Activated CD8-positive, alpha-beta T cell treated with anti-CD3 and anti-CD28 coated beads, Interleukin-2, amount 10 ng/mL, durations not matched to agents 7 days and 5 days (primary cell): ENCODE results near the gene IGF1R. TPM values are rescaled to one million over a fixed set of nuclear protein-coding genes. Genes with fewer than 3 reads are reported as not detected.

Experiments used
- ATAC-seq: fragments of 150-1000 bp; cut with Tn5 transposase; one replicate; pipeline ENCODE4 v1.10.0; 2021; ENCODE audit warnings: moderate library complexity
- CTCF ChIA-PET: fragments of 350-600 bp; sonication (Branson Sonifier 250); formaldehyde crosslinking; loops from one replicate; lab custom pipeline; 2021; ENCODE audit warnings: antibody characterized with exemption; lab: Charles Lee
- POLR2A ChIA-PET: fragments of 350-600 bp; sonication (Branson Sonifier 250); formaldehyde crosslinking; loops from one replicate; lab custom pipeline; 2021; ENCODE audit warnings: antibody characterized with exemption; lab: Charles Lee
- DNase-seq: peaks from one replicate; pipeline ENCODE4 v3.0.0-alpha.2; 2020
- H3K27ac Mint-ChIP-seq: one replicate; pipeline ENCODE4 v1.8.0; 2021; ENCODE audit warnings: mild to moderate bottlenecking, mixed read lengths
- H3K27me3 Mint-ChIP-seq: one replicate; pipeline ENCODE4 v1.8.0; 2021; ENCODE audit warnings: low read depth, mixed read lengths
- H3K36me3 Mint-ChIP-seq: one replicate; pipeline ENCODE4 v1.8.0; 2021; ENCODE audit warnings: low read depth, mixed read lengths
- H3K4me1 Mint-ChIP-seq: one replicate; pipeline ENCODE4 v1.8.0; 2021; ENCODE audit warnings: low read depth, mixed read lengths
- H3K4me3 Mint-ChIP-seq: one replicate; pipeline ENCODE4 v1.8.0; 2021; ENCODE audit warnings: mild to moderate bottlenecking, mixed read lengths
- H3K9me3 Mint-ChIP-seq: one replicate; pipeline ENCODE4 v1.8.0; 2022; ENCODE audit warnings: mixed read lengths; ENCODE audit not compliant: insufficient read depth
- total RNA-seq, 2 experiments: library from RNA; stranded (reverse); gene quantifications; one replicate each; pipeline ENCODE4 v1.2.3, GENCODE V29; 2021

Gene IGF1R
- total RNA-seq, 2 experiments from 2014 or later, result 9.1 to 10.6 TPM

DNA sequence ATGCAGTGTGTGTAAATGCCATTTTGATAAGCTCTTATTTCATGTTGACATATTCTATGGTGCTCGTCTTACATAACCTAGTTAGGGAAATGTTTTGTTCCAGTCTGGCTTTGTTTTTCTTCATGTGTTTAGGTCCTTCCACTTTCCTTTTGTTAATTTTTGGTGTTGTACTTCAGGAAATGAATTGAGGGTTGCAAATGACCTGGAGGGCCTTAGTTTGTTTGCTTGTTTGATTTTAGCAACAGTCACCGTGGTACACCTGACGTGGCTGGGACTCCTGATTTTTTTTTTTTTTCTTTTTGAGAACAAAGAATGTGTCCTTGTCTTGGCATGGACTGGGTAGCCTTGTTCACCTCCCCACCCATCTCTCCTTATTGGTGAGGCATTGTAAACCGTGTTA is 114.8 kb downstream of the IGF1R start:
- Mint-ChIP-seq H3K4me3 (no peak overlapping the region), H3K4me1 (no peaks in the 10 kb centered on the region), H3K27me3 (no peaks in the 10 kb centered on the region), H3K9me3 (no peaks in the 10 kb centered on the region), H3K36me3 (no peaks in the 10 kb centered on the region), H3K27ac (no peak overlapping the region)
- DNase-seq (no peak), ATAC-seq (no peak)
- ChIA-PET POLR2A (no interaction called here), CTCF (interaction anchor here (1.0 to 1.4 kb wide), 2 partner anchors 15 to 88 kb away, joined by 3 read pairs; no protein-coding TSS in a partner anchor)

DNA sequence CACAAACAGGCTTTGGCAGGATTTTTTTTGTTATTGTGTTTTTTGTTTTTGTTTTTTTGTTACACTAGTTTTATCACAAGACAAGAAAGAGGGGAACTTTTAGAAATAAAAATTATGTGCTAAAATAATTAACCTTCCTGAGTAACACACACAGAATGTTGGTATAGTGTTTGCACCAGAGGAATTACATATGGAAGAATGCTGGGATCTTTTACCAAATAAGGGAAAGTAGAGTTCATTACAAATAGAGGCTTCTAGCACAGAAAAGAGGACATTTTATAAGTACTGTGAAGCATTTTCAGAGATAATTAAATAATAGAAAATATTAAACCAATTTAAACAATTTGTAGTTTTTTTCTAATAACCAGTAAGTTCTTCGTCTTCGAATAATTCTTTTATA is 116.0 kb downstream of the IGF1R start:
- H3K9me3 Mint-ChIP-seq, result no peaks in the 10 kb centered on the region
- ATAC-seq, result no peak
- POLR2A ChIA-PET, result no interaction called here

DNA sequence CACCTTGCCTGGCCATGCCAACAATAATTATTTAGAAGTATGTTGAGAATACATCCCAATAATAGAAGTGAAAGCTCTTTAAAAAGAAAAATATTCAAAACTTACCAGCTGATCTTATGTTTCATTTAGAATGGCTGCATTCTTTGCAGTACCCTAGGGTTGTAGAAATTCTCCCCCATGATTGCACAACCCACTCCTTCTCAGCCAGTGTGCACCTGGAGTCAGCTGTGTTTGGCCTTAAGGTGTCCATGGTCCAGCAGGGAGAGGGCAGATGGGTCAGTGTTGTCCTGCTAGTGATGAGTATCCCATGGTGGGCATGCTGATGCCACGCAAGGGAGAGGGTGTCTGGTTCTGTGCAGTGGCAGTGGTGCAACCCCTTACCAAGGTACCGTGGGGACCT is 117.3 kb downstream of the IGF1R start:
- H3K4me1 Mint-ChIP-seq, result no peaks in the 10 kb centered on the region
- POLR2A ChIA-PET, result no interaction called here
- no peak overlapping the region for H3K27ac Mint-ChIP-seq
- CTCF ChIA-PET, result interaction anchor here (1.0 kb wide), 1 partner anchor 12 kb away, joined by 3 read pairs; no protein-coding TSS in a partner anchor
- H3K36me3 Mint-ChIP-seq, result no peaks in the 10 kb centered on the region
- ATAC-seq (no peak), DNase-seq (no peak)
- no peak overlapping the region for H3K4me3 Mint-ChIP-seq
- H3K9me3 Mint-ChIP-seq, result no peaks in the 10 kb centered on the region
- H3K27me3 Mint-ChIP-seq, result no peaks in the 10 kb centered on the region

More for the DNA sequence above, 116.0 kb downstream of the IGF1R start:
- Mint-ChIP-seq H3K36me3 (no peaks in the 10 kb centered on the region), H3K27ac (no peak overlapping the region), H3K4me1 (no peaks in the 10 kb centered on the region), H3K27me3 (no peaks in the 10 kb centered on the region), H3K4me3 (no peak overlapping the region)
- no peak for DNase-seq
- CTCF ChIA-PET, result interaction anchor here (1.4 kb wide), 1 partner anchor 14 kb away, joined by 3 read pairs; no protein-coding TSS in a partner anchor

DNA sequence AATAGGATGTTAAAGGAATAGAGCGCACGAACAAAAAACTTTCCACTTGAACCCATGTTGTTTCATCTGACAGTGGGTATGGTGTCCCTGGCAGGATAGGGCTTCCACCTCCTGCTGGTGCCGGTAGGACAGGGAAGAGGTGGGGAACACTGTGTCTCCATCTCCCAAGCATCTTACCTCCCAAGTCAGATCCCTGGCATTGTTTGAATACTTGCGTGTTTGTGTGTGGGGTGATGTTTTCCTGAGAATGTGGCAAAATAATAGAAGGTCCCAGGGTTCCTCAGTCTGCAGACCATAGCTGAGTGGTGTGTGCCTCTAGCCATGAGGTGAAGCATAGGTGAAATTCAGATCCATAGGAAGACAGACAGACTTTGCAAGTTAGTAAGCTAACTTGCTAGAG is 119.4 kb downstream of the IGF1R start:
- H3K4me3 Mint-ChIP-seq, result no peak overlapping the region
- H3K27me3 Mint-ChIP-seq, result no peaks in the 10 kb centered on the region
- DNase-seq (no peak), ATAC-seq (no peak)
- no peak overlapping the region for H3K27ac Mint-ChIP-seq
- no peaks in the 10 kb centered on the region for H3K9me3 Mint-ChIP-seq
- H3K4me1 Mint-ChIP-seq, result no peaks in the 10 kb centered on the region
- CTCF ChIA-PET, result no interaction called here
- no peaks in the 10 kb centered on the region for H3K36me3 Mint-ChIP-seq
- POLR2A ChIA-PET, result no interaction called here

DNA sequence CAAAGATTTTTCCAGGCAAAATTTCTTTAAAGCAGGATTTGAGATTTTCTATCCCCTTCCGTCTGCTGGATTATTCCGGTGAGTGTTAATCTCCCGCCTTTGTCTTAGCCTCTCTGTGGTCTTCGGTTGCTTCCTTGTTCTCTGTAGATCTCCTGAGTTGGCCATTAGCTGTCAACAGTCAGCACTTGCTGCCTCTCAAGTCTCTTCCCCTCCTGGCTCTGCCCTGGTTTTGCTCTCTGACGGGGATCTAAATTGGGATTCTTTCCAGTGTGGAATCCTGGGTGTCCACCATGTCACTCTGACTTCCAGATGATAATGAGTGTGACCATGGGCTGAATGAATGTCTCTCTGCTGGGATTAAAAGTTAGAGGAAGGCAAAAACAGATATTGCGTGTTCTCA is 121.5 kb downstream of the IGF1R start:
- Mint-ChIP-seq H3K36me3 (no peaks in the 10 kb centered on the region), H3K4me1 (no peaks in the 10 kb centered on the region), H3K27ac (no peak overlapping the region), H3K4me3 (no peak overlapping the region), H3K27me3 (peaks cover 2% of the 10 kb centered on the region), H3K9me3 (no peaks in the 10 kb centered on the region)
- ATAC-seq (no peak), DNase-seq (no peak)
- CTCF ChIA-PET, result interaction anchor here (1.3 to 1.8 kb wide), 2 partner anchors 10 kb away, joined by 6 to 8 read pairs; no protein-coding TSS in a partner anchor
- POLR2A ChIA-PET, result no interaction called here

DNA sequence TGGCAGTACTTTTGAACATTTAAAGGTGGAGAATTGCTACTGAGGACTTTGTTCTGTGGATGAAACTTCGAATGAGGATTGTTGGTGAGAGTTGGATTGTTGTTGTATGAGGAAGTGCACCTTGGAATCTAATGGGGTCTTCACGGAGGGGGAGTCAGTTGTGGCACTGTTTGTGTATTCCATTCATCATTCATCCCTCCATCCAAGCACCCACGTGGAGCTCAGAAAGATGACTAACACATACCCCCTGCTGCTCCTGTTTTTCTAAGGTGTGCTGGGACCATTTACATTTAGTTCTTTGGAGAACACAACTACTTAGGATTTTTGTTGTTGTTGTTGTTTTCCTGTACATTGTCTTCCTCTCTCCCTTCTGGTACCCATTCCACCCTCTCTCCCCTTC is 122.6 kb downstream of the IGF1R start:
- no peak overlapping the region for H3K4me3 Mint-ChIP-seq
- H3K4me1 Mint-ChIP-seq, result peaks cover 3% of the 10 kb centered on the region
- ChIA-PET POLR2A (no interaction called here), CTCF (interaction anchor here (1.3 kb wide), 1 partner anchor 9 kb away, joined by 8 read pairs; no protein-coding TSS in a partner anchor)
- H3K27ac Mint-ChIP-seq, result no peak overlapping the region
- DNase-seq (no peak), ATAC-seq (no peak)
- H3K27me3 Mint-ChIP-seq, result peaks cover 2% of the 10 kb centered on the region
- H3K9me3 Mint-ChIP-seq, result no peaks in the 10 kb centered on the region
- H3K36me3 Mint-ChIP-seq, result no peaks in the 10 kb centered on the region

DNA sequence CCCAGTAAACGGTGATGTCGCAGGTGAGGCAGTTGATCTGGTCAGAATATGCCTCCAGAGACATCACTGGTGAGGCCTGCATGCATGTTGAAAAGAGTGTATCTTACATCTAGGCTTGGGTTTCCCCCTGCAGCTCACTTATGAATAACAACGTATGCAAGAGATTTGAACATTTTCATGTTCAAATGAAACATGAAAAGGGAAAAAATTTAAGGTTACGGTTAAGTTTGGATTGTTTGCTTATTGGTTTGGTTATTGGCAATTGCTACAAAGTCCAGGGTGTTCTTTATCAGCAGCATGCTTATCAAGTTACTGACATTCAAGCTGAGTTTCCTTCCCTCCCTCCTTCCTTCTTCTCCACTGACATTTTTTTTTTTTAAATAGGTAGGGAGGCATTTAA is 123.2 kb downstream of the IGF1R start:
- Mint-ChIP-seq H3K4me1 (peaks cover 7% of the 10 kb centered on the region), H3K27ac (no peak overlapping the region), H3K36me3 (no peaks in the 10 kb centered on the region), H3K4me3 (no peak overlapping the region), H3K27me3 (peaks cover 2% of the 10 kb centered on the region), H3K9me3 (no peaks in the 10 kb centered on the region)
- ATAC-seq (no peak), DNase-seq (no peak)
- POLR2A ChIA-PET, result no interaction called here
- CTCF ChIA-PET, result interaction anchor here (3.0 kb wide), 1 partner anchor 79 kb away, joined by 8 read pairs; no protein-coding TSS in a partner anchor

DNA sequence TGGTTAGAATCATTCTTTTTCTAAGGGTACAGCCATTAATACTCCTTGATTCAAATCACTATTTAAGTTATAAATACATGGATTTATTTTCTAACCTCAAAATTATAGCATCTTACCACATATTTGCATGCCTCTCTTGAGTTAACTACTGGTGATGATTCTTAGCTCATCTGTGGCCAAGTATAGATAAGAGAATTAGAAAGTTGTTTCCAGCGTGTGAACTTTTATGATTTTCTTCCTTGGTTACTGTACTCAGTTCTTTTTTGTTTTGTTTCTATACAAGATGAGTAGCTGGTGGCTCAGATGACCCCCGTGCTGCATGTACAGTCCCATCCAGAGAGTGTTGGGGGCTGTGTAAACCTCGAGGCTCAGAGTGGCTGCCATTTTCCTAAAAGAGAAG is 124.6 kb downstream of the IGF1R start:
- ATAC-seq (no peak), DNase-seq (no peak)
- H3K9me3 Mint-ChIP-seq, result no peaks in the 10 kb centered on the region
- ChIA-PET POLR2A (no interaction called here), CTCF (interaction anchor here (1.2 to 3.0 kb wide), 2 partner anchors 78 to 254 kb away, joined by 3 to 8 read pairs; no protein-coding TSS in a partner anchor)
- H3K27ac Mint-ChIP-seq, result no peak overlapping the region
- peaks cover 2% of the 10 kb centered on the region for H3K27me3 Mint-ChIP-seq
- peaks cover 20% of the 10 kb centered on the region for H3K4me1 Mint-ChIP-seq
- H3K4me3 Mint-ChIP-seq, result no peak overlapping the region
- H3K36me3 Mint-ChIP-seq, result no peaks in the 10 kb centered on the region

DNA sequence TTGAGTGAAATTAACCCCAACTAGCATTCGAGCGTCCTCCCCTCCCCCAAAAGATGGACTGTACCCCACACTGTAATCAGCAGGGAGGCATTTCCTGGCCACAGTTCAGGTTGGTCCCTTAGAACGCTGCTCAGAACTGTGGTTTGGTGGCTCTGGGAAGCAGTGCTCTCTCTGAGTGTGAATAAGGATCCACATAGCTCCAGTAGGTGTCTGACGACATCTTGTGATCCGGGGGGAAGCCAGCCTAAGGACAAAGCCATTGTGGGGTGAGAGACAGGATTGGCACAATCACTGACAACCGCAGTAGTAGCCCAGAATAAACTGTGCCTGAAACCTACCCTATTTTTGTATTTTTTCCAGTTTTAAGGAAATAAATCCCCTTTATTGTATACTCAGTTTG is 125.3 kb downstream of the IGF1R start:
- no peak for DNase-seq
- Mint-ChIP-seq H3K27me3 (peaks cover 2% of the 10 kb centered on the region), H3K9me3 (no peaks in the 10 kb centered on the region), H3K4me1 (peaks cover 21% of the 10 kb centered on the region), H3K36me3 (no peaks in the 10 kb centered on the region), H3K4me3 (no peak overlapping the region), H3K27ac (no peak overlapping the region)
- no peak for ATAC-seq
- POLR2A ChIA-PET, result no interaction called here
- CTCF ChIA-PET, result interaction anchor here (3.0 kb wide), 1 partner anchor 77 kb away, joined by 8 read pairs; no protein-coding TSS in a partner anchor

DNA sequence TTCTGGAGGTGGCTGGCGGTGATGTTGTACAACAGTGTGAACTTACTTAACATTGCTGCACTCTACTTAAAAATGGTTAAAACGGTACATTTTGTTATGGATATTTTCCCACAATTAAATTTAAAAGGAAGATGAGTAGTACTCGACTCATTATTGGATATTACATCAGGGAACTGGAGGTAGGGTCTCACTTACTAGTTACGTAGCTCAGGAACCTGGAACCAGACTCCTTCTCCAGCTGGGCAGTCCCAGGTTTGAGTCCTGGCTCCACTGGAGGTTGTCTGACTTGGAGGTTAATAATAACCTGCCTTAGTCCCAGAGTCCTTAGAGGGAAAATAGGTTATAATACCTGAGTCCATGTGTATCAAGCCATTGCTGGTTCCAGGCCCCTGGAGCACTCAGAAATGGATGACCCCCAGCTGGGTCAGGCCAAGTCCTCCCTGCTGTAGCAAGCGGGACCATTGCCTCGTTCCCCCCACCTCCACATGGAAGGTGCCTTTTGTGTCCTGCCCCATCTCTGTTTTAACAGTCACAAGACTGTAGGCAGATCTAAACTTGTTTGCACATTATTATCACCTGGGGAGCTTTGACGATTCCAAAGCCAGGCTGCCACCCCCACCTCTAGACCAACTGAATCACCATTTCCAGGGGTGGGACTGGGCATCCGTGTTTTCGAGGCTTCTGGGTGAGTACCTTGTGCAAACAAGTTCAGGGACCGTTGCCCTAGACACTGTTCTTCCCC is 126.6 kb downstream of the IGF1R start:
- H3K27me3 Mint-ChIP-seq, result peaks cover 2% of the 10 kb centered on the region
- ChIA-PET POLR2A (no interaction called here), CTCF (no interaction called here)
- H3K9me3 Mint-ChIP-seq, result no peaks in the 10 kb centered on the region
- H3K27ac Mint-ChIP-seq, result no peak overlapping the region
- no peaks in the 10 kb centered on the region for H3K36me3 Mint-ChIP-seq
- H3K4me3 Mint-ChIP-seq, result no peak overlapping the region
- no peak for DNase-seq
- ATAC-seq, result no peak
- H3K4me1 Mint-ChIP-seq, result peaks cover 27% of the 10 kb centered on the region

DNA sequence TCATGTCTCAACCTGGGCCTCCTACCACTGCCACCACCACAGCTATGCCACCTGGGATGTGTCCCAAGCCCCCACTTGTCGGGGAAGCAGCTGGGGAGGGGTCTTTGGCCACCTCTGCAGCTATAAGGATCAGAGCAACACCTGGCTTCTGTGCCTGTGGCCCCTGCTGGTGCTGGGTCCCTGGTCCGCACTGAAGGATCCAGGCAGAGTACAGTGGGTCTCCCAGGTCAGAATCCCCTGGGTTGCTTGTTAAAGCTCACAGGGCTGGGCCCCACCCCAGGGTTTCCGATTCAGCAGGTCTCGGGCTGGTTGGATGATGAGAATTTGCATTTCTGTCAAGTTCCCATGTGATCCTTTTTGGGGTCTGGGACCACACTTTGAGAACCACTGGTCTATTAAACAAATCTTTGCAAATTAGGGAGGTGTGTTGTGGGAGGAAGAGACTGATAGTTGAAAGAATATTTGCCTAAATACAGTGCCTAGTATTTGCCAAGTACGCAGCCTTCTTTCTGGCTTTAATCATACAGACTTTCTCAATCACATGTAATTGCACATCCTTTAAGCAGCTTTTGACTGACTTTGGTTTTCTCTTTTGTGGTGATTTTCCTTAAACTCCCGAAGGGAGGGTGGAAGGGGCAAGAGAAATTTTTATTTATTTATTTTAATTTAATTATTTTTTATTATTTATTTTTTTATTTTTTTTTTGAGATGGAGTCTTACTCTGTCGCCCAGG is 127.3 kb downstream of the IGF1R start:
- H3K4me1 Mint-ChIP-seq, result peaks cover 27% of the 10 kb centered on the region
- POLR2A ChIA-PET, result no interaction called here
- CTCF ChIA-PET, result no interaction called here
- no peaks in the 10 kb centered on the region for H3K9me3 Mint-ChIP-seq
- H3K27ac Mint-ChIP-seq, result no peak overlapping the region
- peaks cover 2% of the 10 kb centered on the region for H3K27me3 Mint-ChIP-seq
- DNase-seq (no peak), ATAC-seq (no peak)
- no peak overlapping the region for H3K4me3 Mint-ChIP-seq
- no peaks in the 10 kb centered on the region for H3K36me3 Mint-ChIP-seq
